HUES48 (cell line): Measurements from ENCODE around the gene CD93.

Experiments used
- H3K27ac ChIP-seq: one replicate; pipeline ENCODE4 v1.7.0; 2013; ENCODE audit warnings: low read depth, low read length, inconsistent platforms
- H3K27me3 ChIP-seq: 2 replicates; pipeline ENCODE4 v1.6.1; 2013; ENCODE audit warnings: mild to moderate bottlenecking, low read length; ENCODE audit not compliant: control insufficient read depth, insufficient read depth
- H3K36me3 ChIP-seq: 2 replicates; pipeline ENCODE4 v1.6.1; 2013; ENCODE audit warnings: low read length; ENCODE audit not compliant: control insufficient read depth, insufficient read depth
- H3K4me1 ChIP-seq: 2 replicates; pipeline ENCODE4 v1.6.1; 2013; ENCODE audit warnings: mild to moderate bottlenecking, low read length; ENCODE audit not compliant: control insufficient read depth, insufficient read depth
- H3K4me3 ChIP-seq: 2 replicates; pipeline ENCODE4 v1.5.1; 2013; ENCODE audit warnings: mild to moderate bottlenecking, low read depth, low read length
- H3K9ac ChIP-seq: 2 replicates; pipeline ENCODE4 v1.6.1; 2013; ENCODE audit warnings: mild to moderate bottlenecking, low read depth, low read length, moderate library complexity
- H3K9me3 ChIP-seq: 2 replicates; pipeline ENCODE4 v1.6.1; 2013; ENCODE audit warnings: low read length; ENCODE audit not compliant: control insufficient read depth, insufficient read depth

Gene CD93

DNA sequence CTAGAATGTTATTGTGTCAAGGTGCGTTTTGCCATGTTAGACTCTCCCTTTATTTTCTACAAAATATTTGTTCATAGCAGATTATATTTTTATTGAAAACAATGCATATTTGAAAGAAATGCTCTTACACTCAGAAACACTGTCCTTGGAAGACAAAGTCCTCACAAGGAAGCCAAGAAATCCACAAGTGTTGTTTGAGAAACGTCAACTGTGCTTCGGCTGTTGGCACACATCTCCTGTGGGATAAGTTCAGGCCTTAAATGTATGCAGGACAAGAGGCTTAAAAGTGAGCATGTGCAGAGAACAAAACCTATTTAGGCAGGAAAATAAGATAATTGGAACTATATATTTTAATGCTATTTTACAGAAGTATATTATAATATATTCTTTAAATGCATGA is 27.1 kb downstream of the CD93 start:
- Histone ChIP-seq H3K9me3 (no peaks in the 10 kb centered on the region; the same call in 1 of the 2 replicates), H3K4me3 (no peak overlapping the region), H3K27ac (no peak overlapping the region), H3K4me1 (peaks cover 28% of the 10 kb centered on the region), H3K9ac (no peak overlapping the region), H3K36me3 (no peaks in the 10 kb centered on the region), H3K27me3 (no peaks in the 10 kb centered on the region; the same call in 1 of the 2 replicates)

DNA sequence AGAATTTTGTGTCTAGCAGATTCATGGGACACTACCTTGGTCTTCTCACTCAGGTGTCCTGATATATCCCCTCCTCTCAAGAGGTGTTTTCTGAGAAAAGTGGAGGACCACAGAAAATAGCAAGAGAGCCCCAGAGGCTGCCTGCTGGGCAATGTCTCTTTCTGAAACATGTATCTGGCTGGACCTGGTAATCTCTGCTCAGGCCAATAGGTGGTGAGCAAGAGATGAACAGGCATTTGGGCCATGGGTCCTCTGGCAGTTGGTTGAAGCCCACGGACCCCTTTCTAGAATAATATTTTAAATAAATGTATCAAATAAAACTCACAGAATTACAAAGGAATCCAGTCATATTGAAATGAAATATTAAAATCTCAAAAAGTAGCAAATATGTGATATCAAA is 27.9 kb downstream of the CD93 start:
- H3K9ac ChIP-seq: no peak overlapping the region
- peaks cover 21% of the 10 kb centered on the region for H3K4me1 ChIP-seq
- H3K27me3 ChIP-seq: peaks cover 4% of the 10 kb centered on the region; the same call in 1 of the 2 replicates
- no peak overlapping the region for H3K27ac ChIP-seq
- no peak overlapping the region for H3K4me3 ChIP-seq
- no peaks in the 10 kb centered on the region; the same call in 1 of the 2 replicates for H3K9me3 ChIP-seq
- no peaks in the 10 kb centered on the region for H3K36me3 ChIP-seq

DNA sequence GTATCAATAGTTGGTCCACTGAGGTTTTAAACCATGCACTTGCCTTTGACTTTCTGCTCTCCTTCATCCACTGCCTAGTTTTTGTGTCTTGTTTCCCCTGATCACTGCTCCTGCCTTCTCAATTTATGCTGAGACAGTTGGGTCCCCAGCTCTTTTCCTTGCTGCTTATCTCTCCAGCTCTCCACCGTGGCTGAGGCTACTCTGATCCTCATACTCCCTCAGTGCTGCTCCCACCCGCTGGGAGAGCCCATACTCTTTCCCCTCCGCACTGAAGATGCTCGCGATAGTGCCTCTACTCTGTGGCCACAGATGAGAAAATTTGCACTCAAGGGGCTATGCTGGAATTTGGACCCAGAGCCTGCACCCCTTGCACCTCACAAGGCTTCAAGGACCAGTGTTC is 33.2 kb downstream of the CD93 start:
- Histone ChIP-seq H3K27ac (no peak overlapping the region), H3K4me1 (peaks cover 13% of the 10 kb centered on the region; the same call in 1 of the 2 replicates), H3K9ac (no peak overlapping the region), H3K36me3 (no peaks in the 10 kb centered on the region), H3K27me3 (peaks cover 54% of the 10 kb centered on the region), H3K4me3 (no peak overlapping the region), H3K9me3 (no peaks in the 10 kb centered on the region; the same call in 1 of the 2 replicates)

DNA sequence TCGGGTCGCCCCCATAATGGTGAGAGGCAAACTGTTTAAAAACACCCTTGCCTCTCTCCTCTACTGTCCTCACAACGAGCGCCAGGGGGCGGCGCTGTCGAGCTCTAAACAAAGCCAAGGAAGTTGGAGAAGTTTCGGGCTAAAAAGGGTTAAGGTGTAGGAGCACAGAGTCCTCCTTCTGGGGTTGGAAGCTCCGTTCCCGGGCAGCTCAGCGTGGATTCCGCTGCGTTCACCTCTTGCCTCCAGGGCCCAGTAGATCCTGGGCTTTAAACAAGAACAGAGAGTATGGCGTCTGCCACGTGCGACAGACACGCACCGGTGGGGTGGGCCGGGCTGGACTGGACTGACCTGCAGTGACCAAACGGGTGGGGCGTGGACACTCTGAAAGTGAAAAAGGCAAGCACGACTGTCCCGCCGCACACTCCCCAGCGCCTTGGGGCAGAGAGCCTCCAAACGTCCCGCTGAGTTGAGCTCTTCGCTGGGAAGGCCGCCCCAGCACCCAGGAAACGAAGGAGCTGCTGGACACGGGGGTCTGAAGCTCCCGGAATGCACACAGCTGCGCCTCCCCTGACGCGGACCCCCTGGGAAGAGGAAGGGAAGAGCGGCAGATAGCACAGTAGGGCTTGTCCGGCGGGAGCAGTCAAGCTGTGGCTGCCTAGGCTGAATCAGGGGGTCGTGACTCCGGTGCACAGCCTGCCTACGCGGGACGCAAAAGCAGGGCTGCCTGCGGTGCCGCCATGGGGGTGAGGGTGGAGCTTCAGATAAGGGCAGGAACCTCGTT is 35.1 kb downstream of the CD93 start:
- H3K4me3 ChIP-seq: peak overlapping the region; percentile 71
- no peaks in the 10 kb centered on the region for H3K36me3 ChIP-seq
- peaks cover 73% of the 10 kb centered on the region for H3K27me3 ChIP-seq
- peak overlapping the region; percentile 55 for H3K9ac ChIP-seq
- H3K4me1 ChIP-seq: peaks cover 15% of the 10 kb centered on the region; the same call in 1 of the 2 replicates
- no peaks in the 10 kb centered on the region for H3K9me3 ChIP-seq
- peak overlapping the region; percentile 68 for H3K27ac ChIP-seq

DNA sequence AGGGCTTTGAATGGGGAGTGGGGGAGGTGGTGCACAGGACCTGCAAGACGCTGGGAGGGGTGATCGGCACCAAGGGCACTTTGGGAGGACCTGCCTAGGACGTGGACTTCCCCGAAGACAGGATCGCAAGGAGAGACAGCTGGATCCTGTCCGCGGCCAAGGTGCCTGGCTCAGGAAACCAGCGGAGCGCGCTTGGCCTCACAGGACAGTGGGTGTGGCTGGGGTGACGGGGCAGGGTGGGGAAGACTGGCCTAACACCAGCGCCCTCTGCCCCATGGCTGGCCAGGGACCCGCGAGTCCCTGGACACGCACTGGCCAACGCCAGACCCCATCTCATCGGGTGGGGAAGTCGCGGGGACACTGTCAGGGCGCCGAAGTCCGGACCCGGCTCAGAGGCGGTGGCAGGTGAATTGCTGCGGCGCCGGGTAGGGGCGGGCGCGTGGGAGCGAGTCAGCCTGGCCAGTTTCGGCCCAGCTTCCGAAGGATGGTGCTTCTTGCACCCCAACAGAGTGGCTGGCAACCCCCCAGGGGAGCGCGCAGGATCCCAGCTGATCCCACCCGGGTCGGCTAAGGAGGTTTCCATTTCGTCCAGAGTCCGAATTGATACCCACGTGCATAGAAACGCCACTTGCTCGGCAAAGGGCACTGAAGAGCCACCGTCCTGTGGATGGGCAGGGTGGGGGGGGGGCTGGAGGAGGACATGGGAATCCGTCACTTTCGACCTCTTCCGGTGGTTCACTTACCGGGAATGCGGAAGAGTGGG is 35.9 kb downstream of the CD93 start:
- H3K4me1 ChIP-seq: peaks cover 15% of the 10 kb centered on the region; the same call in 1 of the 2 replicates
- H3K9ac ChIP-seq: no peak overlapping the region
- H3K27ac ChIP-seq: no peak overlapping the region
- H3K36me3 ChIP-seq: no peaks in the 10 kb centered on the region
- H3K9me3 ChIP-seq: no peaks in the 10 kb centered on the region
- peak overlapping the region; percentile 71 for H3K4me3 ChIP-seq
- H3K27me3 ChIP-seq: peaks cover 81% of the 10 kb centered on the region

DNA sequence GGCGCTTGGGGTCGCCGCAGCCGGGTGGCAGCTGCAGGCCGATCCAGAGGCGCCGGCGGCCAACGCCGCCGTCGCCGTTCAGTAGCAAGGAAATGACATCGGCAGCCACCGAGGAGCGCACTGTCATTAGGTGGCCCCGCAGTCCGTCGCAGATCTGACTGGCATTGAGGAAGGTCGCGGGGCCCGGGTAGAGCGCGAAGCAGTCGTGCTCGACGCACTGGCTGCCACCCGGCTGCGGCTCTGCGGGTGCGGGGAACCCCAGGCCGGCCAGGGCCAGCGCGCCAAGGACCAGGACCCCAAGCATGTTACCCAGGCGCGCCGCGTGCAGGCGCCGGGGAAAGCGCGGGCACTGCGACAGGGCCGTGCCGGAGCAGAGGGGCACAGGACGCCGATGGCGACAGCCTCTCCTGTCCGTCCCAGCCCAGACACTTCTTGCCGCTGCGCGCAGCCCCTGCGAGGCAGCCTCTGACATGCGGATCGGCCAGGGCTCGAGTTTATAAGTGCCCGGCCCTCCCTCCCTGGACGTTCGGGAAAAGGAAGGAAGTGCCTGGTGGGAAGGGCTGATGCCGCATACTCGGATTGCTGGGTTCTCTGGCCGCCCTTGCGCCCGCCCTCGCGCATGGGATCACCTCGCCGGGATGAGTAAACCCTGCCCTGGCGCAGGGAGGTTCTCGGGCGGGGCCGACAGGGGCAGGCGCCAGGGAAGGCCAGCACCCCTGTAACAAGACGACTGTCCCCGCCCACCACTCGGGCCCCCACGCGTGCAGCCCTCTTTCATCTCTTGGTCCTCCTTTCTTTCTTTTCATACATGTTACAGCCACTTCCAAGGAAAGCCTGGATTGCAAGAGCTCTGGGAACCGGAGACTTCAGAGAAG is 36.7 kb downstream of the CD93 start, which contains the start of gene THBD:
Gene THBD (minus strand): TSS at position 472 of the 875 bp plus-strand sequence. CDS start 168 bp downstream, at position 304.
- no peak within 1 kb of the TSS for H3K9ac ChIP-seq
- H3K9me3 ChIP-seq: no peaks in the 10 kb centered on the region
- H3K4me3 ChIP-seq: peak within 1 kb of the TSS; percentile 71
- no peak within 1 kb of the TSS for H3K27ac ChIP-seq
- peaks cover 87% of the 10 kb centered on the region for H3K27me3 ChIP-seq
- peaks cover 15% of the 10 kb centered on the region; the same call in 1 of the 2 replicates for H3K4me1 ChIP-seq
- no peaks in the 10 kb centered on the region for H3K36me3 ChIP-seq

DNA sequence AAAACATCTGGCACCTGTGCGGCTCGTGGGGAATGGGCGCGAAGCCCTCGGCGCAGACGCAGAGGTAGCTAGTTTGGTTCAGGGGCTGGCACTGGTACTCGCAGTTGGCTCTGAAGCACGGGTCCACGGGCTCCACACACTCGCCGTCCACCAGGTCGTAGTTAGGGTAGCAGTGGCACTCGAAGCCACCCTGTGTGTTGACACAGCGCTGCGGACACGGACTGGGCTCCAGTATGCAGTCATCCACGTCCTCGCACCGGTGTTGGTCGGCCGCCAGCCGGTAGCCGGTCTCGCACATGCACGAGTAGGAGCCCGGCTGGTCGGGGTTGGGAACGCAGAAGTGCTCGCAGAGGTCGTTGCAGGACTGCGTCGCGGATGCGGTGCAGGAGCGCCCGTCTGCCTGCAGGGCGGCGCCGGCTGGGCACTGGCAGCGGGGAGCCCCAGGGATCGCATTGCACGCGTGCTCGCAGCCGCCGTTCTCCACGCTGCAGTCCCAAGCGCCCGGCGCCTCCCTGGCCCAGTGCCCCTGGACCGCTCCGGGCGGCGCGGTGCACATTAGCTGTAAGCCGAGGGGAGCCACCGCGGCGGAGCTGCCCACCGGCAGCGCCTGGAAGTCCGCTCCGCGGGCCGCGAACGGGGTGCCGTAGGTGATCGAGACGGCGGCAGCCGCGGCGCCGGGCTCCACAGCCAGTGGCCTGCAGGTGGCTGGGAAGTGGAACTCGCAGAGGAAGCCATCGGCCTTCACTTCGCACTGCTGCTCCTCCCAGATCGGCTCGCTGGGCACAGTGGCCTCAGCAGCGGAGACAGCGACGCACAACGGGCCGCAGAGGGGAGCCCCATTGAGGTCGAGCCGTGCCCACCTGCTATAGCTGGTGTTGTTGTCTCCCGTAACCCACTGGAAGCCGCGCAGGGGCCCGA is 37.6 kb downstream of the CD93 start:
- no peak overlapping the region for H3K27ac ChIP-seq

DNA sequence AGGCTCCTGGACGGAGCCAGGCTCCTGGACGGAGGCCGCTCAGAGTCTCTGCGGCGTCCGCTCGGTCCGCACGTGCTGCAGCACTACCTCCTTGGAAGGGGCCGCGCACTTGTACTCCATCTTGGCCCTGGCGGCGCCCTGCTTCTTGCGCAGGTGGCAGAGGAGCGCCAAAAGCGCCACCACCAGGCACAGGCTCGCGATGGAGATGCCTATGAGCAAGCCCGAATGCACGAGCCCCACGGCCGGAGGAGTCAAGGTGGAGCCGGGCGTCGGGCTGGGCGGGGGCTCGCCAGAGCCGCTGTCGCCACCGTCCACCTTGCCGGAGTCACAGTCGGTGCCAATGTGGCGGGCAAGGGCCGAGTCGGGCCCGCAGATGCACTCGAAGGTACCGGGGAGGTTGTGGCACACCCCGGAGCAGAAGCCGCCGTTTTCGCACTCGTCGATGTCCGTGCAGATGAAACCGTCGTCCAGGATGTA is 38.3 kb downstream of the CD93 start:
- Histone ChIP-seq H3K36me3 (no peaks in the 10 kb centered on the region), H3K4me1 (peaks cover 25% of the 10 kb centered on the region), H3K27me3 (peaks cover 92% of the 10 kb centered on the region), H3K27ac (no peak overlapping the region), H3K9me3 (no peaks in the 10 kb centered on the region), H3K9ac (no peak overlapping the region), H3K4me3 (peak overlapping the region; percentile 71; the same call in 1 of the 2 replicates)

More for the DNA sequence above, 37.6 kb downstream of the CD93 start:
- Histone ChIP-seq H3K27me3 (peaks cover 91% of the 10 kb centered on the region), H3K4me3 (peak overlapping the region; percentile 71), H3K9me3 (no peaks in the 10 kb centered on the region), H3K9ac (no peak overlapping the region), H3K36me3 (no peaks in the 10 kb centered on the region), H3K4me1 (peaks cover 20% of the 10 kb centered on the region; the same call in 1 of the 2 replicates)

DNA sequence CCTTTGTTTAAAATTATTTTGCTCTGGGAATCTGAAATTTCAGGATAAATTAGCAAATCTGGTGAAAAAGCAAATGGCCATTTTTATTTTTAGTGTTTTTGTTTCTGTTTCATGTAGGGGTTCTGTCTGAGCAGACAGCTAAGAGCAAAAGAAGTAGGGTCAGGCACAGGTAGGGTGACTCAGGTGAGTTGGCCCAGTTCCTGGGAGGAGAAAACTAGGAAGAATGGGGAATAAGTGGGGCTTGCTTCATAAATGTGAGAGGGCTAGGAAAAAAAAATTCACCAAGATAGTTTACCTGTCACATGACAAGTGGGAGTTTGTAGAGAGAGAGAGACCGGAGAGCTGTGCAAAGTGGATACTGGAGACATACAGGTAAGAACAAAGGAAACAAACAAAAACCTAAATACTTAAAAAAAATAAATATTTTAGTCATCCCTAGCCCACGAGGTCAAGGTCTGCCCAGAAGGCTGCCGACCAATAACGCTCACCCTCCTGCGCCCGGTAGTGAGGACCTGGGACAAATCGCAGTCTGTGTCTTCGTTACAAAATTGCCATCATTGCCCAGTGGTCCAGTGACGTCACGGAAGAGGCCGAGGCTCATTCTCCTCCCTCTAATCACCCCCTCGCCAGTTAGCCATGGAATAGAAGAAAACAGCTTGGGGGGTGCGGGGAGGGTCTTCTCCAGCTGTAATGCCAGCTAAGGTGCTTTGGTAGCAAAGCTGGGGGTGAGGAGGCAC is 39.0 kb downstream of the CD93 start:
- peaks cover 87% of the 10 kb centered on the region for H3K27me3 ChIP-seq
- H3K27ac ChIP-seq: no peak overlapping the region
- H3K36me3 ChIP-seq: no peaks in the 10 kb centered on the region
- H3K4me3 ChIP-seq: no peak overlapping the region
- H3K9ac ChIP-seq: no peak overlapping the region
- no peaks in the 10 kb centered on the region for H3K9me3 ChIP-seq
- peaks cover 31% of the 10 kb centered on the region for H3K4me1 ChIP-seq
